Stimulated activated CD8-positive, alpha-beta memory T cell treated with anti-CD3 and anti-CD28 coated beads, Interleukin-4, amount 100 ng/mL, for 24 hours (primary cell): ENCODE data around the gene IL1RAPL2.
"Not testable (repeated sequence)": the region's sequence is repeated elsewhere in the genome, so short reads cannot be mapped to it uniquely, and the experiment has no call there.

Experiments used
- DNase-seq: peaks from one replicate; pipeline ENCODE4 v3.0.0-alpha.2; 2020; ENCODE audit warnings: low read depth

The IL1RAPL2 gene

GRCh38 chrX:105701310-105702052 is 1135.5 kb downstream of the IL1RAPL2 start:
- DNase-seq, result no peak

DNA sequence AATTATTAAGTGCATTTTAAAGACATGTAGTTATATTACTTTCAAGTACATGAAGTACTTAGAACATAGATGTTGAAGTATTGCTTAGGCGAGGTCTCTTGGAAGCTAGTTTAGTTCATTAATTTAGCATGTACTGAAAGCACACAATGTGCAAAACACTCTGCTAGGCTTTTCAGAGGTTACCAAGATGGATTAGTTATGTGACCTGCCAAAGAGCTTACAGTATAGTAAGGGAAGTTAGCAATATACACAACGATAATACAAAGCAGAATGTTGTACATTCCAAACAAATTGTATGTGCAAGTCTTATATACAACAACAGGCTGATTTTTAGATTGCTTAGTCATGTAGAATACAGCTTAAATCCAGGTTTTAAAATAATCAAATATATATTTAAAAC is 1137.9 kb downstream of the IL1RAPL2 start:
- DNase-seq, result no peak

- DNase-seq, result no peak
Observed at GRCh38 chrX:105706041-105706440, 1140.0 kb downstream of the IL1RAPL2 start.

DNA sequence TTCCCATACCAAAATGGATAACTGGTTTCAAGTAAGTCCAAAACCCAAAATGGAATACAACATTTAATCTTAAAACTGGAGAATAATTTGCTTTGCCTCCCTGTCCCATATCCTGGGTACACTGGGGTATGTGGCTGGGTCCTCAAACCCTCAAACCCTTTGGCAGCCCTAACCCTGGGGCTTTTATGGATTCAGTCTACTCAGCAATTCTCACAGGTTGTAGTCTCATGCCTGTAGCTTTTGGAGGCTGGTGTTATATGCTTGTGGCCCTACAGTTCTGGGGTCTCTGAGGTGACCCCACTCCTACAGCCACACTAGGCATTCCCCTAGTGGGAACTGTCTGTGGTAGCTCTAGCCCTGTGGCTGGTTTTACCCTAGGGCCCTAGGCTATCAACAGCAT is 1145.8 kb downstream of the IL1RAPL2 start:
- no peak for DNase-seq

DNA sequence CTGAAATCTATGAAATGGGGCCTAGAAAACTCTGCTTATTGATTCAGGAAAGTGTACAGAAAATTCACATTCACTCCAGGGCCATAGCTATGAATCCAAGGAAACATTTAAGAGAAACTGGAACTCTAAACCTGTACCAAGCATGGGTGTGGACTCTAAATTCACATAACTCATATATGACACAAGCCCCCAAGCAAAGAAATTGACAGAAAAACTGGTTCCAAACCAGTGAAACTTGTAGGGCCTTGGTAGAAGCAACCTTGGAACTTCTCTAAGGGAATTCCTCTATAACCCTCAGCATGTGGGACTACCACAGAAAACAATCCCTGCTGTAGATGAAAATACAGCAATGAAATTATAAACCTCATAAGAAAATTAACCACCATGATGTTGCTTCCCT is 1149.7 kb downstream of the IL1RAPL2 start:
- no peak for DNase-seq

GRCh38 chrX:105723966-105724735 is 1158.2 kb downstream of the IL1RAPL2 start:
- DNase-seq, result no peak

GRCh38 chrX:105725228-105725627 is 1159.2 kb downstream of the IL1RAPL2 start:
- no peak for DNase-seq

- DNase-seq, result no peak
Observed at GRCh38 chrX:105738162-105738561, 1172.2 kb downstream of the IL1RAPL2 start.

DNA sequence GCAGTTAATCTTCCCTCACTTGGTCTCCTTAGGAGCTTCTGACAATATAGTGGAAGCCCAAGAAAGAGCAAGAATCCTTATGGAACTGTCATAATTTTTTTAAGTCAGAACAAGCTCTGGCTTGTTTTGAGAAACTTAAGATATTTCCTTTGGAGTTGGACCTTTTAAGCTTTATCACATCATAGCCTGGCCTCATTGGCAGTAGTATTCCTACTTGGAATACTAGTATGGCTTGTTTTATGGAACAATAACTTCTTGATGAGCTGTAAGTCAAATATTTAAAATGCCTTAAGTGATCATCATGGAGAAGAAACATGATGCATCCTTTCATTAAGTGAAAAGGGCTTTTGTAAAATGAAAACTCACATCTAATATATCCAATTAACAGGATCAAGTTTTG is 1178.3 kb downstream of the IL1RAPL2 start:
- no peak for DNase-seq

DNA sequence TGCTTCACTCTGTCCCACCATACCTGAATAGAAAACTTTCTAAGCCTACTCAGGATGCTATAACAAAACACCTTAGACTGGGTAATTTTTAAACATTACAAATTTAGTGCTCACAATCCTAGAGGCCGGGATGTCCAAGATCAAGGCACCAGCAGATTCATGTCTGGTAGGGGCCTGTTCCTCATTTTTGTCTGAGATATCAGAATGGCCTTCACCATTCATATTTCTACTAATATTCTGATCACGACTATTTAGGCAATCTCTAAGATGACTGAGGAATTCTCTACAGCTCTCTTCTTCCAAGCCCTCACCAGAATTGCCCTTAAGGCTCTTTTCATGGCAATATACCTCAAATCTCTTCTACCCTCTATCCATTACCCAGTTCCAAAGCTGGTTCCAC is 1178.9 kb downstream of the IL1RAPL2 start:
- DNase-seq, result no peak

DNA sequence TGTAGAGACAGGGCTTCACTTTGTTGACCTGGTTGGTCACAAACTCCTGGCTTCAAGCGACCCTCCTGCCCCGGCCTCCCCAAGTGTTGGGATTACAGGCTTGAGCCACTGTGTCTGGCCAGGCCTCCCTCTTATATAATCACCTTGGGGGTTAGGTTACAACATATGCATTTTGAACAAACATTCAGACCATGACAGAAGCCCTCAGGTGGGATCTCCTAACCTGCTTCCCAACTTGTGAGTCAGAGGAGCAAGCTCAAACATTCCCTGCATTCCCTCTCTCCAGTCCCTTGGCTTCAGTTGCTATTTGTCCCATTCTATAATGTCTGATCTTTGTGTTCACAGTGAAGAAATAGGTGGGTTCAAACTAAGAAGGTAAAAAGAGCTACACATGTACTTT is 1179.9 kb downstream of the IL1RAPL2 start:
- no peak for DNase-seq

- no peak for DNase-seq
Observed at GRCh38 chrX:105752338-105752956, 1186.4 kb downstream of the IL1RAPL2 start.

DNA sequence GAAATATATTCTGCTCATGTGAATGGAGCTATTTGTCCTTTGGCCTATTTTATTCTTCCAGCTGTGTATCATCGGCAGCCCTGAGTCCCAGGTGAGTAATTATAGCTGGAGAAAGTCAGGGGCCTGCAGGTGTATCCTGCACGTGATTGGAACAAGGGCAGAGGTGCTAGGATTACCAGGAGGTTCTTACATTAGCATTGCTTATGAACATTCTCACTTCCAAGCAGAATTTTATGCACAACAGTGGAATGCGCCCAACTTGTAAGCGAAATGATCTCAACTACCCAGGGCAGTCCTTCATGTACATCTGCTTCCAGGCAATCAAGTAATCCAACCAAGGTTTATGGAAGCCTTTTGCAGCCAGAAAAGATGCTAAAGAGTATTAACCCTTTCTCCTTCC is 1187.4 kb downstream of the IL1RAPL2 start:
- no peak for DNase-seq

DNA sequence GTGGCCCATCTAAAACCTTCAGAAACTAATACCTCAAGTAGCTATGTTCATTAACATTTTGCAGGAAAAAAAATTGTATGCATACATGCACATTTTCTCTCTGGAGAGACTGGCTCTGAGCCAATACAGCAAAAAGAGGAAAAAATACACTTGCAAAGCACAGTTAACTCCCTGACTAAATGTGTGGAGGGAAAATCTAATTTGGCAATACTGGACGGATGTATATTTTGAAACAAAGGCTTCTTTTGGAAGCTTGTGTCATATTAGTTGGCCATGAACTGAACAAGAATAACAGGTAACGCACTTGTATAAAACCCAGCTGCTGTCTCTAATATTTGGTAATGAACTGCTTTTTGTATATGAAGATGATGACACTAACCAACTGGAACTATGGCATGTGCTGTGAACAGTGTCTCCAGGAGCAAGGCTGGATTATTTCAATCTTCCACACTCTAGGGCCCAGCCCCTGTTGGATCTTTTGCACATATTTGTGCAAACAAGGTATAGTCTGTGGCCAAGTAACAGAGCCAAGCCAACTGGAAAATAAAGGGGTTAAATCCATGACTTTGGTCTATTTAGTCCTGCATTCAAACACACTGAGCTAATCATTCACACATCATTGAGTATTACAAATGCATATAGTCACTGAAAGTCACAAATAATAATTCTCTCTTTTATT is 1188.4 kb downstream of the IL1RAPL2 start:
- DNase-seq, result no peak

DNA sequence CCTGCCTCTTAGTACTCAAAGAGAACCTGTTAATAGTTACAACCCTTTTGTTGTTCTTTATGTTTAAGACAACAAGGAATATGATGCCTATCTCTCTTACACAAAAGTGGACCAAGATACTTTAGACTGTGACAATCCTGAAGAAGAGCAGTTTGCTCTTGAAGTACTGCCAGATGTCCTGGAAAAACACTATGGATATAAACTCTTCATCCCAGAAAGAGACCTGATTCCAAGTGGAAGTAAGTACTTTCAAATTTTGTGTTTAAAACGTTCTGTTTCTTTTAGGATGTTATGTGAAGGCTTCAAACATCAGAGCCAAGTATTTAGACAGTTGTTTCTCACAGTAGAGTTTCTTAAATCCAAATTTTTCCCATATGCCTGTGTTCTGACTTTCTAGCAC is 1189.1 kb downstream of the IL1RAPL2 start:
- no peak for DNase-seq

DNA sequence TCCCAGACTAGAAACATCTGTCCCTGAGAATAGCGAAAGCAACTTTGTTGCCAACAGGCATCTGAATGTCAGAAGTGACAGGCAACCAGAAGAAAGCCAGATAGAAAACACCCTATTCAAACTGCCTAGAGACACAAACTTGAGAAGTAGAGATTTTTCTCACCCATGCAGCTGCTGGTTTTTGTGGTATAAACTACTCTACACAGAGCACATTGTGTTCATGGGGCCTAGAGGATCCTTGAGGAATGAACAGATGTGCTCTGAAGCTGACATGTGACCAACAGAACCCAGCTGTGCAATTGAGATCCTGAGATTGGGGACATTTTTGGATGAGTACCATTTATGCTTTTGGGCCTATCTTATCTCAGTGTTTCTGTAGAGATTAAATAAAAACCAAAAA is 1192.8 kb downstream of the IL1RAPL2 start:
- no peak for DNase-seq

DNA sequence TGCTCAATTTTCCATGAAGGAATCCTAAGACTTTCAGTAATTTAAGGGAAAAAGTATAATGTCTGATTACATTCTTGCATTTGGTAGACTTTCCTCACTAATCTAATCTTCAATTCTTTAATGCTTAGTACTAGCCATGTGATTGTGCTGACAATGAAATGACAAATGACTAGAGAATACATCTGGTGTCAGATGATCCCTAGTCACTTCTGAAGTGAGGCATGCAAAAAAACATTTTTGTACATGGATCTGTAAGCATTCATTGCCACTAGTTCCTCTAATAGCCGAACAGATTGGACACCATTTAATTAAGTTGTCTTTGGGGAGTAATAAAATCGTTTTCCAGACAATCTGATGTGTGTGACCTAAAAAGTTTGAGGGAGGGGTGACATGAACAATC is 1193.6 kb downstream of the IL1RAPL2 start:
- DNase-seq, result no peak

GRCh38 chrX:105765691-105766090 is 1199.7 kb downstream of the IL1RAPL2 start:
- no peak for DNase-seq

- DNase-seq, result no peak
Observed at GRCh38 chrX:105773801-105774200, 1207.8 kb downstream of the IL1RAPL2 start.

GRCh38 chrX:105775679-105776078 is 1209.7 kb downstream of the IL1RAPL2 start:
- DNase-seq, result no peak

DNA sequence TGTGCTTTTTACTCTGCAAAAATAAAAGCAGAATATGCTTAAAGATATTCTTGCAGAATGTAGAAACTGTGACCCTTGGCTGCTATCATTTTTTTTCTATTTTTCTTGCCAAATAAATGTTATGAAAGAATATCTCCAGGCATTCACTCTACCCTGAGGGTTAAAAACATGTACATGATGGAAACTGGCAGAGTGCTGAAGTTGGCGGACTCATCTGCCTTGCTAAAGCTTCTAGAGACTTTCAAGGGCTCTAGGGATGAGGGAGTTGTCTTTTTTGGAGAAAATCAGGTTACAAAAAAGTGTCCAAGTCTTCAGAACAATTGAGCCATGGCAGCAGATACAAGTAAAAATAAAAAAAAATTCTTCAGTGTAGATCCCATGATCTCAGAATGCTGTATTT is 1215.8 kb downstream of the IL1RAPL2 start:
- no peak for DNase-seq

DNA sequence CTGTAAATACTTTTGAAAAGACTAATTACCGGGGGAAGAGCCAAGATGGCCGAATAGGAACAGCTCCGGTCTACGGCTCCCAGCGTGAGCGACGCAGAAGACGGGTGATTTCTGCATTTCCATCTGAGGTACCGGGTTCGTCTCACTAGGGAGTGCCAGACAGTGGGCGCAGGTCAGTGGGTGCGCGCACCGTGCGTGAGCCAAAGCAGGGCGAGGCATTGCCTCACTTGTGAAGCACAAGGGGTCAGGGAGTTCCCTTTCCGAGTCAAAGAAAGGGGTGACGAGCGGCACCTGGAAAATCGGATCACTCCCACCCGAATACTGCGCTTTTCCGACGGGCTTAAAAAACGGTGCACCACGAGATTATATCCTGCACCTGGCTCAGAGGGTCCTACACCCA is 1230.9 kb downstream of the IL1RAPL2 start:
- not testable (repeated sequence) for DNase-seq

DNA sequence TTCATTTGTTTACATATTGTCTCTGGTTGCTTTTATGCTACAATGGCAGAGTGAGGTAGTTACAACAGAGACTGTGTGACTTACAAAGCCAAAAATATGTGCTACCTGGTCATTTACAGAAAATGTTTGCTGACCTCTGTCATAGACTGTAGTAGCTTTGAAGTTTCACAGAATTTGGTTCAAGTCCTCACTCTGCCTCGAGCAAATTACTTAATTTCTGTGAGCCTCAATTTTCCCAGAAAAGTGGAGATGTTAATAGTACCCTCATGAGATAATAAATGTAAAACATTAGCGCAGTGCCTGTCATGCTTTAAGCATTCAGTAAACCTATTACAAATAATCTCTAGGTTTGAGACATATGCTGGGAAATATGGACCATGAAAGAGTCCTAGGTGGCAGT is 1237.9 kb downstream of the IL1RAPL2 start:
- no peak for DNase-seq
